K562 (cell line): ENCODE results near the gene SMIM36. TPM values are rescaled to one million over a fixed set of nuclear protein-coding genes. Genes with fewer than 3 reads are reported as not detected.

ENCODE experiments used
- ELK3 ChIP-seq: fragments of 450-650 bp; formaldehyde crosslinking; IDR thresholded peaks from 2 replicates; pipeline ENCODE4 v1.4.0; 2020; ENCODE audit warnings: mild to moderate bottlenecking
- EP400 ChIP-seq: fragments of 450-650 bp; IDR thresholded peaks from 2 replicates; pipeline ENCODE4 v1.6.1; 2017; ENCODE audit warnings: antibody characterized with exemption, mild to moderate bottlenecking, moderate library complexity
- NFE2 ChIP-seq: IDR thresholded peaks from 2 replicates; pipeline ENCODE4 v1.6.1; 2014; ENCODE audit warnings: antibody characterized with exemption, low read depth
- NR4A1 ChIP-seq, 2 experiments: fragments of 250-450 bp in 1 of 2; fragments of 450-650 bp in 1 of 2; sonication (Bioruptor Pico) in 1 of 2; IDR thresholded peaks; 2 replicates each; pipeline versions ENCODE4 v1.4.0 to v1.6.1; 2016 to 2020; ENCODE audit warnings: mild to moderate bottlenecking in 2 of 2, missing compliant biosample characterization in 1 of 2, missing genetic modification characterization in 1 of 2, moderate library complexity in 1 of 2
- RBFOX2 ChIP-seq: fragments of 200-400 bp; formaldehyde crosslinking; IDR thresholded peaks from 2 replicates; pipeline ENCODE4 v1.6.1; 2017; ENCODE audit warnings: low read depth, mild to moderate bottlenecking, low read length, moderate library complexity
- YY1 ChIP-seq, 3 experiments: IDR thresholded peaks; 2 replicates each; pipeline ENCODE4 v1.6.1; 2011; ENCODE audit warnings: low read length in 2 of 3, mild to moderate bottlenecking in 2 of 3, moderate library complexity in 2 of 3, borderline replicate concordance in 1 of 3, control low read depth in 1 of 3, low read depth in 1 of 3; ENCODE audit not compliant: insufficient read depth in 3 of 3, insufficient replicate concordance in 2 of 3, control insufficient read depth in 1 of 3, insufficient read length in 1 of 3; ENCODE audit errors: extremely low read depth in 1 of 3
- ZC3H11A ChIP-seq: IDR thresholded peaks from 2 replicates; pipeline ENCODE4 v1.6.1; 2012; ENCODE audit warnings: low read depth, low read length, improper control_type of control experiment
- ZKSCAN8 ChIP-seq: fragments of 200-800 bp; sonication (Bioruptor generic); IDR thresholded peaks from 2 replicates; pipeline ENCODE4 v1.6.1; 2016; ENCODE audit warnings: missing genetic modification characterization, missing compliant biosample characterization
- ZNF589 ChIP-seq: fragments of 200-800 bp; sonication (Bioruptor generic); IDR thresholded peaks from 2 replicates; pipeline ENCODE4 v1.6.1; 2016; ENCODE audit warnings: low read depth, missing genetic modification characterization, missing compliant biosample characterization
- ZNF639 ChIP-seq, 2 experiments: fragments of 200-800 bp in 1 of 2; sonication (Bioruptor generic) in 1 of 2; sonication (generic) in 1 of 2; formaldehyde crosslinking in 1 of 2; IDR thresholded peaks in 1 of 2; conservative IDR thresholded peaks in 1 of 2; 2 replicates each; pipeline versions ENCODE4 v1.5.0 to v1.6.1; 2016 to 2020; ENCODE audit warnings: missing compliant biosample characterization in 1 of 2, missing genetic modification characterization in 1 of 2, missing genetic modification reagents in 1 of 2
- polyA plus RNA-seq, 8 experiments: library from polyadenylated mRNA; depleted of rRNA in 4 of 8; stranded (reverse) in 5 of 8; unstranded in 3 of 8; fragments of >200 nt; fragmentation: Nextera tagmentation in 2 of 8; fragmentation: Illumina TruSeq in 1 of 8; extraction: Ambion mirVana in 2 of 8; extraction: Trizol in 1 of 8; gene quantifications; 2 replicates each; pipeline versions ENCODE4 v1.2.1 to v1.2.3, GENCODE V29; 2011 to 2014; ENCODE audit warnings: inconsistent platforms in 1 of 8, missing spikeins in 1 of 8
- total RNA-seq, 7 experiments: library from RNA; depleted of rRNA in 6 of 7; stranded (reverse); fragments of >200 nt in 6 of 7; fragmentation: Illumina TruSeq in 2 of 7; extraction: Trizol in 2 of 7; gene quantifications; 2 replicates each; pipeline versions ENCODE4 v1.2.1 to v1.2.3, GENCODE V29; 2011 to 2021; ENCODE audit warnings: low replicate concordance in 1 of 7
- TF ChIP-seq, protein P1 (sequence below): fragments of 450-650 bp; IDR thresholded peaks from 2 replicates; pipeline ENCODE4 v1.6.1; 2016; ENCODE audit warnings: mild to moderate bottlenecking, moderate library complexity

SMIM36 gene
- total and polyA plus RNA-seq, 9 of the 15 experiments (the other 6 are each of a cell fraction or from before 2014, with no cell fraction given): not detected

- TF ChIP-seq RBFOX2: 0 out of 2 replicates have a peak, but pooled peaks have one; percentile 16
- peak; percentile 58 for TF ChIP-seq EP400
- peak in 1 of 2 experiments; percentile 46; a peak in 2 of 4 replicates for TF ChIP-seq ZNF639 (CRISPR knock-in tag; conservative IDR thresholded peaks at IDR 0.05 in 1 of 2, IDR thresholded peaks at IDR 0.05 in 1 of 2)
- no peak for TF ChIP-seq NR4A1 (CRISPR knock-in tag; IDR thresholded peaks at IDR 0.05)
- peak; percentile 33; the same call in 1 of the 2 replicates for TF ChIP-seq NR4A1 (tag; IDR thresholded peaks at IDR 0.05)
- peak; percentile 88; the same call in 1 of the 2 replicates for TF ChIP-seq ZNF589
- 0 out of 2 replicates have a peak, but pooled peaks have one; percentile 24 for TF ChIP-seq NFE2
- peak in 1 of 3 experiments; percentile 20 for TF ChIP-seq YY1 (IDR thresholded peaks at IDR 0.05; ENCODE audit: borderline replicate concordance in 1 of 3, control insufficient read depth in 1 of 3, extremely low read depth in 1 of 3, insufficient read depth in 3 of 3, insufficient read length in 1 of 3, insufficient replicate concordance in 2 of 3, low read depth in 1 of 3, low read length in 2 of 3)
- 0 out of 2 replicates have a peak, but pooled peaks have one; percentile 40 for TF ChIP-seq ZKSCAN8 (CRISPR knock-in tag)
- 0 out of 2 replicates have a peak, but pooled peaks have one; percentile 21 for TF ChIP-seq ELK3 (CRISPR knock-in tag)
- TF ChIP-seq, protein P1, sequence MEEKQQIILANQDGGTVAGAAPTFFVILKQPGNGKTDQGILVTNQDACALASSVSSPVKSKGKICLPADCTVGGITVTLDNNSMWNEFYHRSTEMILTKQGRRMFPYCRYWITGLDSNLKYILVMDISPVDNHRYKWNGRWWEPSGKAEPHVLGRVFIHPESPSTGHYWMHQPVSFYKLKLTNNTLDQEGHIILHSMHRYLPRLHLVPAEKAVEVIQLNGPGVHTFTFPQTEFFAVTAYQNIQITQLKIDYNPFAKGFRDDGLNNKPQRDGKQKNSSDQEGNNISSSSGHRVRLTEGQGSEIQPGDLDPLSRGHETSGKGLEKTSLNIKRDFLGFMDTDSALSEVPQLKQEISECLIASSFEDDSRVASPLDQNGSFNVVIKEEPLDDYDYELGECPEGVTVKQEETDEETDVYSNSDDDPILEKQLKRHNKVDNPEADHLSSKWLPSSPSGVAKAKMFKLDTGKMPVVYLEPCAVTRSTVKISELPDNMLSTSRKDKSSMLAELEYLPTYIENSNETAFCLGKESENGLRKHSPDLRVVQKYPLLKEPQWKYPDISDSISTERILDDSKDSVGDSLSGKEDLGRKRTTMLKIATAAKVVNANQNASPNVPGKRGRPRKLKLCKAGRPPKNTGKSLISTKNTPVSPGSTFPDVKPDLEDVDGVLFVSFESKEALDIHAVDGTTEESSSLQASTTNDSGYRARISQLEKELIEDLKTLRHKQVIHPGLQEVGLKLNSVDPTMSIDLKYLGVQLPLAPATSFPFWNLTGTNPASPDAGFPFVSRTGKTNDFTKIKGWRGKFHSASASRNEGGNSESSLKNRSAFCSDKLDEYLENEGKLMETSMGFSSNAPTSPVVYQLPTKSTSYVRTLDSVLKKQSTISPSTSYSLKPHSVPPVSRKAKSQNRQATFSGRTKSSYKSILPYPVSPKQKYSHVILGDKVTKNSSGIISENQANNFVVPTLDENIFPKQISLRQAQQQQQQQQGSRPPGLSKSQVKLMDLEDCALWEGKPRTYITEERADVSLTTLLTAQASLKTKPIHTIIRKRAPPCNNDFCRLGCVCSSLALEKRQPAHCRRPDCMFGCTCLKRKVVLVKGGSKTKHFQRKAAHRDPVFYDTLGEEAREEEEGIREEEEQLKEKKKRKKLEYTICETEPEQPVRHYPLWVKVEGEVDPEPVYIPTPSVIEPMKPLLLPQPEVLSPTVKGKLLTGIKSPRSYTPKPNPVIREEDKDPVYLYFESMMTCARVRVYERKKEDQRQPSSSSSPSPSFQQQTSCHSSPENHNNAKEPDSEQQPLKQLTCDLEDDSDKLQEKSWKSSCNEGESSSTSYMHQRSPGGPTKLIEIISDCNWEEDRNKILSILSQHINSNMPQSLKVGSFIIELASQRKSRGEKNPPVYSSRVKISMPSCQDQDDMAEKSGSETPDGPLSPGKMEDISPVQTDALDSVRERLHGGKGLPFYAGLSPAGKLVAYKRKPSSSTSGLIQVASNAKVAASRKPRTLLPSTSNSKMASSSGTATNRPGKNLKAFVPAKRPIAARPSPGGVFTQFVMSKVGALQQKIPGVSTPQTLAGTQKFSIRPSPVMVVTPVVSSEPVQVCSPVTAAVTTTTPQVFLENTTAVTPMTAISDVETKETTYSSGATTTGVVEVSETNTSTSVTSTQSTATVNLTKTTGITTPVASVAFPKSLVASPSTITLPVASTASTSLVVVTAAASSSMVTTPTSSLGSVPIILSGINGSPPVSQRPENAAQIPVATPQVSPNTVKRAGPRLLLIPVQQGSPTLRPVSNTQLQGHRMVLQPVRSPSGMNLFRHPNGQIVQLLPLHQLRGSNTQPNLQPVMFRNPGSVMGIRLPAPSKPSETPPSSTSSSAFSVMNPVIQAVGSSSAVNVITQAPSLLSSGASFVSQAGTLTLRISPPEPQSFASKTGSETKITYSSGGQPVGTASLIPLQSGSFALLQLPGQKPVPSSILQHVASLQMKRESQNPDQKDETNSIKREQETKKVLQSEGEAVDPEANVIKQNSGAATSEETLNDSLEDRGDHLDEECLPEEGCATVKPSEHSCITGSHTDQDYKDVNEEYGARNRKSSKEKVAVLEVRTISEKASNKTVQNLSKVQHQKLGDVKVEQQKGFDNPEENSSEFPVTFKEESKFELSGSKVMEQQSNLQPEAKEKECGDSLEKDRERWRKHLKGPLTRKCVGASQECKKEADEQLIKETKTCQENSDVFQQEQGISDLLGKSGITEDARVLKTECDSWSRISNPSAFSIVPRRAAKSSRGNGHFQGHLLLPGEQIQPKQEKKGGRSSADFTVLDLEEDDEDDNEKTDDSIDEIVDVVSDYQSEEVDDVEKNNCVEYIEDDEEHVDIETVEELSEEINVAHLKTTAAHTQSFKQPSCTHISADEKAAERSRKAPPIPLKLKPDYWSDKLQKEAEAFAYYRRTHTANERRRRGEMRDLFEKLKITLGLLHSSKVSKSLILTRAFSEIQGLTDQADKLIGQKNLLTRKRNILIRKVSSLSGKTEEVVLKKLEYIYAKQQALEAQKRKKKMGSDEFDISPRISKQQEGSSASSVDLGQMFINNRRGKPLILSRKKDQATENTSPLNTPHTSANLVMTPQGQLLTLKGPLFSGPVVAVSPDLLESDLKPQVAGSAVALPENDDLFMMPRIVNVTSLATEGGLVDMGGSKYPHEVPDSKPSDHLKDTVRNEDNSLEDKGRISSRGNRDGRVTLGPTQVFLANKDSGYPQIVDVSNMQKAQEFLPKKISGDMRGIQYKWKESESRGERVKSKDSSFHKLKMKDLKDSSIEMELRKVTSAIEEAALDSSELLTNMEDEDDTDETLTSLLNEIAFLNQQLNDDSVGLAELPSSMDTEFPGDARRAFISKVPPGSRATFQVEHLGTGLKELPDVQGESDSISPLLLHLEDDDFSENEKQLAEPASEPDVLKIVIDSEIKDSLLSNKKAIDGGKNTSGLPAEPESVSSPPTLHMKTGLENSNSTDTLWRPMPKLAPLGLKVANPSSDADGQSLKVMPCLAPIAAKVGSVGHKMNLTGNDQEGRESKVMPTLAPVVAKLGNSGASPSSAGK: peak; percentile 88
- no peak for TF ChIP-seq ZC3H11A
Measured at GRCh38 chr17:55452139-55452790, 59.0 kb downstream of the SMIM36 start (continued).
